AG04450 (cell line): ENCODE data around the gene TLE4. TPM values are rescaled to one million over a fixed set of nuclear protein-coding genes. Genes with fewer than 3 reads are reported as not detected.

Experiments used
- CTCF ChIA-PET: fragments of 300-600, 350-600 bp; formaldehyde crosslinking; extraction: SDS; loops from one replicate; lab custom pipeline; 2022; ENCODE audit warnings: antibody characterized with exemption, inconsistent platforms; lab: Charles Lee
- POLR2A ChIA-PET: fragments of 350-600 bp; formaldehyde crosslinking; extraction: SDS; loops from one replicate; lab custom pipeline; 2021; ENCODE audit warnings: antibody characterized with exemption, inconsistent platforms; lab: Yijun Ruan, JAX
- DNase-seq: peaks from one replicate; pipeline ENCODE4 v3.0.0-alpha.2; 2011; ENCODE audit warnings: low read depth, low spot score
- H3K27ac ChIP-seq: one replicate; pipeline ENCODE4 v1.5.1; 2012; ENCODE audit warnings: low read depth, low read length, control low read depth
- H3K27me3 ChIP-seq: one replicate; pipeline ENCODE4 v1.6.0; 2012; ENCODE audit warnings: low read length; ENCODE audit not compliant: control insufficient read depth, insufficient read depth
- H3K4me3 ChIP-seq: 2 replicates; pipeline ENCODE4 v1.5.1; 2011; ENCODE audit warnings: mild to moderate bottlenecking, low read depth, low read length, control low read depth
- H3K9me3 ChIP-seq: 2 replicates; pipeline ENCODE4 v1.5.1; 2012; ENCODE audit warnings: low read length; ENCODE audit not compliant: control insufficient read depth, insufficient read depth
- polyA plus RNA-seq: library from polyadenylated mRNA; depleted of rRNA; stranded (reverse); fragments of >200 nt; gene quantifications from 2 replicates; pipeline ENCODE4 v1.2.3, GENCODE V29; 2011
- TF ChIP-seq, protein P1 (sequence below): IDR thresholded peaks from 2 replicates; pipeline ENCODE4 v1.5.1; 2011; ENCODE audit warnings: low read depth, low read length, control low read depth, inconsistent platforms

TLE4 gene
- polyA plus RNA-seq, 1 experiment, result 53.4 TPM

GRCh38 chr9:79684711-79685575, 113.2 kb downstream of the TLE4 start:
- POLR2A ChIA-PET, result interaction anchor here (0.6 to 1.7 kb wide), 8 partner anchors 21 to 114 kb away, joined by 3 to 8 read pairs (median 4); partner anchors contain the start of gene TLE4
- peak overlapping the region; percentile 66 for H3K27ac ChIP-seq
- H3K4me3 ChIP-seq, result no peak overlapping the region
- TF ChIP-seq, protein P1, sequence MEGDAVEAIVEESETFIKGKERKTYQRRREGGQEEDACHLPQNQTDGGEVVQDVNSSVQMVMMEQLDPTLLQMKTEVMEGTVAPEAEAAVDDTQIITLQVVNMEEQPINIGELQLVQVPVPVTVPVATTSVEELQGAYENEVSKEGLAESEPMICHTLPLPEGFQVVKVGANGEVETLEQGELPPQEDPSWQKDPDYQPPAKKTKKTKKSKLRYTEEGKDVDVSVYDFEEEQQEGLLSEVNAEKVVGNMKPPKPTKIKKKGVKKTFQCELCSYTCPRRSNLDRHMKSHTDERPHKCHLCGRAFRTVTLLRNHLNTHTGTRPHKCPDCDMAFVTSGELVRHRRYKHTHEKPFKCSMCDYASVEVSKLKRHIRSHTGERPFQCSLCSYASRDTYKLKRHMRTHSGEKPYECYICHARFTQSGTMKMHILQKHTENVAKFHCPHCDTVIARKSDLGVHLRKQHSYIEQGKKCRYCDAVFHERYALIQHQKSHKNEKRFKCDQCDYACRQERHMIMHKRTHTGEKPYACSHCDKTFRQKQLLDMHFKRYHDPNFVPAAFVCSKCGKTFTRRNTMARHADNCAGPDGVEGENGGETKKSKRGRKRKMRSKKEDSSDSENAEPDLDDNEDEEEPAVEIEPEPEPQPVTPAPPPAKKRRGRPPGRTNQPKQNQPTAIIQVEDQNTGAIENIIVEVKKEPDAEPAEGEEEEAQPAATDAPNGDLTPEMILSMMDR, result no peak
- no peak for DNase-seq
- CTCF ChIA-PET, result no interaction called here
- no peaks in the 10 kb centered on the region for H3K27me3 ChIP-seq
- H3K9me3 ChIP-seq, result no peaks in the 10 kb centered on the region

- TF ChIP-seq, protein P1, result no peak
- ChIA-PET CTCF (no interaction called here), POLR2A (interaction anchor here (0.6 to 1.7 kb wide), 7 partner anchors 21 to 114 kb away, joined by 3 to 8 read pairs (median 4); partner anchors contain the start of gene TLE4)
- H3K9me3 ChIP-seq, result no peaks in the 10 kb centered on the region
- H3K4me3 ChIP-seq, result no peak overlapping the region
- no peak overlapping the region for H3K27ac ChIP-seq
- no peaks in the 10 kb centered on the region for H3K27me3 ChIP-seq
- DNase-seq, result no peak
Observed at GRCh38 chr9:79685577-79685976, 113.8 kb downstream of the TLE4 start.

DNA sequence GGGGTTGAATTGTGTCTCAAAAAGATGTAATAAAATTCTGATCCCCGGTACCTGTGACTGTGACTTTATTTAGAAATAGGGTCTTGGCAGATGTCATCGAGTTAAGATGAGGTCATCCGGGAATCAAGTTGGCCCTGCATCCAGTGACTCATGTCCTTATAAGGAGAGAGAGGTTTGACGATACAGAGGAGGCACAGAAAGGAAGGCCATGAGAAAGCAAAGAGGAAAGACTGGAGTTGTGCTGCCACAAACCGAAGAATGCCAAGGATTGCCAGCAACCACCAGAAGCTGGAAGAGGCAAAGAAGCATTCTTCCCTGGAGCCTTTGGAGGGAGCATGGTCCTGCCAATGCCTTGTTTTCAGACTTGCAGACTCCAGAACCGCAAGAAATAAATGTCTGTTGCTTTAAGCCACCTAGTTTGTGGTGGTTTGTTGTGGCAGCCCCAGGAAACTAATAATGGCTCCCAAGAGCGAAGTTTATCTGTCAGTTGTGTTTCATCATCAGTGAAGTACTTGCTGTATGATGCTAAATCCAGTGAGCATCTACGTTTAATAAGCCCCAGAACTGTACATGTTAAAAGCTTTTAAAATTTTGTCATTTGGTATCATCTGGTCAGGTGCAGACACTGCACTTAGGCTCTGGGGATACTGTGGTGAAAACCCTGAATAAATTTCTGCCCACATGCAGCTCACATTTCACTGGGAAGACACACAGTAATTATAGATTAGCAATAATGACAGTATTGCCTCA, 114.8 kb downstream of the TLE4 start:
- H3K27me3 ChIP-seq, result no peaks in the 10 kb centered on the region
- CTCF ChIA-PET, result interaction anchor here (1.0 to 1.3 kb wide), 2 partner anchors 9 to 17 kb away, joined by 3 read pairs; no protein-coding TSS in a partner anchor
- TF ChIP-seq, protein P1, result no peak
- POLR2A ChIA-PET, result interaction anchor here (0.6 kb wide), 1 partner anchor 112 kb away, joined by 3 read pairs; no protein-coding TSS in a partner anchor
- DNase-seq, result peak; percentile 23
- no peaks in the 10 kb centered on the region for H3K9me3 ChIP-seq
- H3K27ac ChIP-seq, result peak overlapping the region; percentile 77
- no peak overlapping the region for H3K4me3 ChIP-seq

GRCh38 chr9:79687131-79687447, 115.3 kb downstream of the TLE4 start:
- no peak for DNase-seq
- TF ChIP-seq, protein P1, result no peak
- Histone ChIP-seq H3K9me3 (no peaks in the 10 kb centered on the region), H3K27me3 (no peaks in the 10 kb centered on the region), H3K4me3 (no peak overlapping the region), H3K27ac (peak overlapping the region; percentile 77)
- ChIA-PET CTCF (interaction anchor here (1.0 to 1.3 kb wide), 2 partner anchors 9 to 17 kb away, joined by 3 read pairs; no protein-coding TSS in a partner anchor), POLR2A (no interaction called here)
